Lung (tissue), 12 donors: ENCODE measurements around the gene GPR161. TPM values are rescaled to one million over a fixed set of nuclear protein-coding genes. Genes with fewer than 3 reads are reported as not detected.
A peak's percentile ranks its signal among the peaks of the same experiment; 100 is the strongest.

Source experiments
- ATAC-seq: fragments of 200-7000 bp; cut with Tn5 transposase; one replicate; pipeline ENCODE4 v1.9.1; 2020; ENCODE audit warnings: moderate number of reproducible peaks; ENCODE audit not compliant: insufficient read depth, low FRiP score
- DNase-seq, 3 donors: peaks; one replicate each; pipeline ENCODE4 v3.0.0-alpha.2; 2013 to 2017
- H3K27ac ChIP-seq, 2 donors: one replicate each; pipeline ENCODE4 v1.5.1; 2013; ENCODE audit warnings: mild to moderate bottlenecking in 2 of 2, moderate library complexity in 2 of 2, control low read depth in 1 of 2, inconsistent platforms in 1 of 2, low read depth in 1 of 2, low read length in 1 of 2
- H3K27me3 ChIP-seq, 3 donors: one replicate each; pipeline ENCODE4 v1.5.1; 2013; ENCODE audit warnings: low read length in 2 of 3; ENCODE audit not compliant: control insufficient read depth in 3 of 3, insufficient read depth in 3 of 3
- H3K36me3 ChIP-seq, 4 donors: one replicate each; pipeline ENCODE4 v1.5.1; 2013; ENCODE audit warnings: low read length in 4 of 4, mild to moderate bottlenecking in 1 of 4, moderate library complexity in 1 of 4; ENCODE audit not compliant: control insufficient read depth in 4 of 4, insufficient read depth in 4 of 4
- H3K4me1 ChIP-seq, 5 donors: one replicate each; pipeline ENCODE4 v1.5.1; 2013; ENCODE audit warnings: low read length in 5 of 5, mild to moderate bottlenecking in 2 of 5, moderate library complexity in 1 of 5; ENCODE audit not compliant: control insufficient read depth in 5 of 5, insufficient read depth in 5 of 5
- H3K4me3 ChIP-seq: one replicate; pipeline ENCODE4 v1.5.1; 2013; ENCODE audit warnings: mild to moderate bottlenecking, control low read depth, moderate library complexity
- H3K9ac ChIP-seq, 2 donors: one replicate each; pipeline ENCODE4 v1.5.1; 2013; ENCODE audit warnings: low read length in 2 of 2, control low read depth in 1 of 2; ENCODE audit not compliant: insufficient read depth in 1 of 2
- H3K9me3 ChIP-seq, 4 donors: one replicate each; pipeline ENCODE4 v1.5.1; 2013; ENCODE audit warnings: low read length in 3 of 4, mild to moderate bottlenecking in 1 of 4, moderate library complexity in 1 of 4; ENCODE audit not compliant: control insufficient read depth in 4 of 4, insufficient read depth in 3 of 4
- CTCF ChIP-seq: IDR thresholded peaks from 2 replicates; pipeline ENCODE4 v1.5.1; 2012; ENCODE audit warnings: mild to moderate bottlenecking; ENCODE audit errors: control extremely low read depth, extremely low read depth
- WGBS, 2 donors: extraction: QIAGEN DNeasy Blood & Tissue Kit; methylation state at CpG; one replicate each; pipeline ENCODE4 v1.1.7; 2013; 5-methylcytosine and 5-hydroxymethylcytosine counted together
- polyA plus RNA-seq, 2 donors: library from polyadenylated mRNA; stranded (reverse); fragments of 200-250 nt; gene quantifications; one replicate each; pipeline ENCODE4 v1.2.1, GENCODE V29; 2013
- total RNA-seq, 2 donors: library from RNA; depleted of rRNA in 1 of 2; stranded (reverse); fragments of >200 nt in 1 of 2; gene quantifications; one replicate each; pipeline ENCODE4 v1.2.1, GENCODE V29; 2014 to 2021
- donor health status: control.
- donor health status: control.
- donor health status: Bipolar disorder and iron deficiency.
- donor health status: healthy.
- donor health status: DM: yes; HTN: yes; CAD: no.

GPR161 gene
- total and polyA plus RNA-seq, 4 donors, result 2.8 to 15.0 (median 5.7) TPM

GRCh38 chr1:168164771-168165170 is 28.0 kb upstream of the GPR161 start:
- no peak for TF ChIP-seq CTCF
- Histone ChIP-seq H3K27ac (no peak overlapping the region), H3K36me3 (no peaks in the 10 kb centered on the region), H3K27me3 (no peaks in the 10 kb centered on the region), H3K4me1 (peaks cover 0 to 5% (median 0%) of the 10 kb centered on the region in 5 donors), H3K4me3 (no peak overlapping the region), H3K9me3 (peaks cover 0 to 4% (median 2%) of the 10 kb centered on the region in 4 donors), H3K9ac (no peak overlapping the region)
- no peak for ATAC-seq
- WGBS, 2 donors, result 88 to 91% methylated on average over 3 of the region's 3 CpGs
- no peak for DNase-seq

DNA sequence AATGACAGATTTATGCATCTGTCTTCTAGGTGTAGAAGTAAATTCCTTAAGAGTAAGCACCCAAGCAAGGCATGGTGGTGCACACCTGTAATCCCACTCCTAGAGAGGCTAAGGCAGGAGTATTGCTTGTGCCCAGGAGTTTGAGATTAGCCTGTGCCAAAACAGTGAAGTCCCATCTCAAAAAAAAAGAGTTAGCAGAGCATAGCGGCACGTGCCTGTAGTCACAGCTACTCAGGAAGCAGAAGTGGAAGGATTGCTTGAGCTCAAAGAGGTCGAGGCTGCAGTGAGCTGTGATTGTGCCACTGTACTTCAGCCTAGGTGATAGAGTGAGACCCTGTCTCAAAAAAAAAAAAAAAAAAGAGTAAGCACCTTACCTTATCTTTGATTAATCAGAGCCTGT is 26.9 kb upstream of the GPR161 start:
- no peak for ATAC-seq
- H3K9ac ChIP-seq, result no peak overlapping the region
- H3K36me3 ChIP-seq, result no peaks in the 10 kb centered on the region
- H3K27me3 ChIP-seq, result no peaks in the 10 kb centered on the region
- WGBS, 2 donors, result 21 to 29% methylated on average over 3 of the region's 3 CpGs
- H3K9me3 ChIP-seq, result peaks cover 0 to 4% (median 2%) of the 10 kb centered on the region in 4 donors
- H3K4me3 ChIP-seq, result no peak overlapping the region
- DNase-seq, result peak in 1 of 3 donors; percentile 12
- H3K4me1 ChIP-seq, result peaks cover 0 to 5% (median 0%) of the 10 kb centered on the region in 5 donors
- no peak overlapping the region for H3K27ac ChIP-seq
- TF ChIP-seq CTCF, result no peak

GRCh38 chr1:168161459-168161858 is 24.7 kb upstream of the GPR161 start:
- Histone ChIP-seq H3K27me3 (no peaks in the 10 kb centered on the region), H3K9ac (no peak overlapping the region), H3K9me3 (peaks cover 0 to 11% (median 4%) of the 10 kb centered on the region in 4 donors), H3K36me3 (no peaks in the 10 kb centered on the region), H3K4me1 (peaks cover 0 to 5% (median 0%) of the 10 kb centered on the region in 5 donors), H3K4me3 (no peak overlapping the region), H3K27ac (no peak overlapping the region)
- peak; percentile 58 to 71 (median 62) for DNase-seq
- no peak for ATAC-seq
- TF ChIP-seq CTCF, result no peak
- WGBS, 2 donors, result 61 to 73% methylated on average over 2 of the region's 2 CpGs

GRCh38 chr1:168159979-168160378 is 23.2 kb upstream of the GPR161 start:
- Histone ChIP-seq H3K27me3 (no peaks in the 10 kb centered on the region), H3K4me1 (peaks cover 0 to 5% (median 0%) of the 10 kb centered on the region in 5 donors), H3K27ac (no peak overlapping the region), H3K4me3 (no peak overlapping the region), H3K9ac (no peak overlapping the region), H3K9me3 (peaks cover 0 to 11% (median 4%) of the 10 kb centered on the region in 4 donors), H3K36me3 (no peaks in the 10 kb centered on the region)
- ATAC-seq (no peak), DNase-seq (no peak)
- no peak for TF ChIP-seq CTCF
- 100% methylated on average over 1 of the region's 1 CpG for WGBS, 2 donors
